GM18520 (cell line): Measurements from ENCODE around the gene PGPEP1.
"Not testable (repeated sequence)": the region's sequence is repeated elsewhere in the genome, so short reads cannot be mapped to it uniquely, and the experiment has no call there.

ENCODE experiments used
- ATAC-seq: cut with Tn5 transposase; IDR thresholded peaks from one replicate; pipeline ENCODE4 v1.9.1; 2021; ENCODE audit not compliant: unreplicated experiment

PGPEP1 gene

GRCh38 chr19:18389726-18390064 lies 49.3 kb downstream of the PGPEP1 start:
- ATAC-seq = no peak

DNA sequence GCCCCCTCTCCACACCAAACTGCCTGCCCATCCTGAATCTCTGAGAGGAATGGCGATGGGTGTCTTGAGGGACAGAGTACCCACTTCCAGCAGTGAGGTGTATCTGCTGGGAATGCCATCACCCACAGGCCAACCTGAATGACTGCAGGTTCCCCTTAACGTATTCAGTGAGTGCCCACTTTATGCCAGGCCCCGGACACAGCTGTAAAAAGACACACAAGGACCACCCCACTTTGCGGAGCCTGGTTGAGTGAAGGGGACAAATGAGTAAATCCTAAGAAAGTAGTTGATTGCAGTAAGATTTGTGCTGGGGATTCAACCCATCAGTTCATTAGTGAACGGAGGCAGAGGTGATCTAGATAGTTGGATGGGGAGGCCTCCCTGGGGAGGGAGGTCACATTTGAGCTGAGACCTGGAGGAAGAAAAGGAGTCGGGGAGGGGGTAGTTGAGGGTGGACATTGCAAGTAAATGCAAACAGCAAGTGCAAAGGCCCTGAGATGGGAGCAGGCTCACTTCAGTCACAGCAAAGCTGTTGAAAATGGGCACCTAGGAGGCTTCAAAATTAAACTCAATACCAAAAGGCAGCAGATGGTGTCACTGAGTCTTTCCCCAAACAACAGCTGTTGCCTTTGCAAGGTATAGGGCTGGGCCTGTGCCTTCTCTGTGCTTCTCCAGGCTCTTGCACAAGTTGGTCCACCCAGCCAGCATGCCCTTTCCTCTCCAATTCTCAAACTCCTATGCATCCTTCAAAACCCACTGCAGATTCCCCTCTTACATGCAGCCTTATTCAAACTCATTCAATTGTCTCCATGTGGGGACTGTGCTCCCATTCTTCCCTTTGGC lies 49.9 kb downstream of the PGPEP1 start:
- ATAC-seq = no peak

DNA sequence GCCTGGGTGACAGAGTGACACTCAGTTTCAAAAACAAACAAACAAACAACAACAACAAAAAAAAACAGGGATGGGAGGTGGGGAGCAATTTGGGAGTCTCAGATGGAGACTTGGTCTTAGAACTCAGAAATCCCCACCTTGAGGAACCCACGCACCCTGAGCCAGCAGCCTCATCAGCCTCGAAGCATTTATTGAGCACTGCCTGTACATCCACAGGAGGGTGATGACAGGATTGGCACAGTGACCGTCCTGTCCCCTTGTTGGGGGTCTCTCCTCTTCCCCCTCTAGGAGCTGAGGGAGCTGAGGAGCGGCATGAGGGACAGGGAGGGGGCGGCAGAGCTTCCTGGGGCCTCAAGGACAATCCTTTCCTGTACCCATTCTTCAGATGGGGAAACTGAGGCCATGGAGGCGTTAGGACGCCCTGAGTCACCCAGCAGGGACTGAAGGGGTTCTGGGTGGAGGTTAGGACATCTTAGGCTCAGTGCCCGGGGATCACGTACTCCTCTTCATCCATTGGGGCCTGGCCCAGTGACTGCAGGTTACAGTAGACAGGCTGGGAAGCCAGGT lies 51.2 kb downstream of the PGPEP1 start:
- ATAC-seq = no peak

DNA sequence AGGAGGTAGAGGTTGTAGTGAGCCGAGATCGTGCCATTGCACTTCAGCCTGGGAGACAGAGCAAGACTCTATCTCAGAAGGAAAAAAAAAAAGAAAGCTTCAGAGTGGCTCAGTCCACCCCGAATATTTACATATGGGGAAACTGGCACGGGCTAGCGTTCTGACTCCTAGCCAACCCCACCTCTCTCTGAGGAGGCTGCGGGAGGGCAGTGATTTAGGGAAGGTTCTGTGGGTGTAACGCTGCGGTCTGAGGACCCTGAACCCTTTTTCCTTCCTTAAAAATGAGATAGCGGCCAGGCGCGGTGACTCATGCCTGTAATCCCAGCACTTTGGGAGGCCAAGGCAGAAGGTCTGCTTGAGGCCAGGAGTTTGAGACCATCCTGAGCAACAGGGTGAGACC lies 52.0 kb downstream of the PGPEP1 start:
- ATAC-seq = no peak

DNA sequence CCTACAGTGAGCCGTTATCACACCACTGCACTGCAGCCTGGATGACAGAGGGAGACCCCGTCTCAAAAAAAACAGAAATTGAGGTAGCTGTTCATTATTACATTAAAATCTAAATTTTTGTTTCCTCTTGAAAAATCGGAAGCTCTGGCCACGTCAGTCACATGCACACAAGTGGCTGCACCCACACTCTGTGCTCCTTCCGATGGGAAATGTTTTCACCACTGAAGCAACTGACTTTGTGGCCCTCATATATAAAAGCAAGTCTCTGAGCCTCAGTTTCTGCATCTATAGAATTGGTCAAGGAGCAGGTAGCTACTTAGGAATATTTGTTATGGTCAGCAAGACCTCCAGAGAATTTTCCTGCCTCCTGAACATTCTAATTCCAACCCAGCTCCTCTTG lies 52.5 kb downstream of the PGPEP1 start:
- no peak for ATAC-seq

GRCh38 chr19:18393836-18394235 lies 53.4 kb downstream of the PGPEP1 start:
- ATAC-seq = no peak

GRCh38 chr19:18396471-18397241 lies 56.3 kb downstream of the PGPEP1 start:
- ATAC-seq = no peak

GRCh38 chr19:18397242-18398202 lies 57.1 kb downstream of the PGPEP1 start, which contains the start of gene LRRC25:
Gene LRRC25 (minus strand): TSS chr19:18397622. CDS start chr19:18396963, 659 bp downstream.
- no peak for ATAC-seq

- ATAC-seq = no peak
Observed at GRCh38 chr19:18399008-18399407, 58.6 kb downstream of the PGPEP1 start.

DNA sequence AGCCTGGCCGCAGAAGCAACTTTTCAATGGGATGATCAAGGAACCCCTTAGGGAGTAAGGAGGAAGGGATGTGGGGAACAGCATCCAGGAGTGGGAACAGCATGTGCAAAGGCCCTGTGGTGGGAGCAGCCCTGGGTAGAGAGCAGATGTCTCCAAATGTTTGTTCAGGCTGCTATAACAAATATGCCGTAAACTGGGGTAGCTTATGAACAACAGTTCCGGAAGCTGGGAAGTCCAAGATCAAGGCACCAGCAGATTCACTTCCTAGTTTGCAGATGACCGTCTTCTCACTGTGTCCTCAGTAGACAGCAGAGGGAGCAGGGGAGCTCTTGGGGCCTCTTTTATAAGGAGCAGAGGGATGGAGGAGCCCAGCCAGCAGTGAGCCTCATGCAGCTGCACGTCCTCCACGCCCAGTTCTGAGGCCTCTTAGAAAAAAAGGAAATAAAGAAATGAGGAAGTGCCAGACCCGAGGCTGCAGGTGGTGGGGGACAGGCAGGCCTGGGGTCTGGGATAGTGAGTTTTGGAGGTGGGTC lies 61.2 kb downstream of the PGPEP1 start:
- no peak for ATAC-seq

- not testable (repeated sequence) for ATAC-seq
Observed at GRCh38 chr19:18402455-18403248, 62.3 kb downstream of the PGPEP1 start.

- not testable (repeated sequence) for ATAC-seq
Observed at GRCh38 chr19:18405754-18406153, 65.4 kb downstream of the PGPEP1 start.

DNA sequence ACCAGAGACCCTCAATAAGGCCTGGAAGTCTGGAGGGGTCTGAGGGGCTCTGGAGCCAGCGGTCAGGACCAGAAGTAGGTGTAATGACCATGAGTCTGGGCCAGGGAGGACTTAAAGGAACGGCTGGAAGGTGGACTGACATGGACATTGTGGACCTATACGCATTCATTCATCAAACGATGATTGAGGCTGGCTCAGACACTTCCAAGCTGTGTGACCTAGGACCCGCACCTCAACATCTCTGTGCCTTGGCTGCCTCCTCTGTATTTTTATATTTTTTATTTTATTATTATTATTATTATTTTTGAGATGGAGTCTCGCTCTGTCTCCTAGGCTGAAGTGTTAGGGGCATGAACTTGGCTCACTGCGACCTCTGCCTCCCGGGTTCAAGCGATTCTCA lies 66.4 kb downstream of the PGPEP1 start:
- no peak for ATAC-seq

DNA sequence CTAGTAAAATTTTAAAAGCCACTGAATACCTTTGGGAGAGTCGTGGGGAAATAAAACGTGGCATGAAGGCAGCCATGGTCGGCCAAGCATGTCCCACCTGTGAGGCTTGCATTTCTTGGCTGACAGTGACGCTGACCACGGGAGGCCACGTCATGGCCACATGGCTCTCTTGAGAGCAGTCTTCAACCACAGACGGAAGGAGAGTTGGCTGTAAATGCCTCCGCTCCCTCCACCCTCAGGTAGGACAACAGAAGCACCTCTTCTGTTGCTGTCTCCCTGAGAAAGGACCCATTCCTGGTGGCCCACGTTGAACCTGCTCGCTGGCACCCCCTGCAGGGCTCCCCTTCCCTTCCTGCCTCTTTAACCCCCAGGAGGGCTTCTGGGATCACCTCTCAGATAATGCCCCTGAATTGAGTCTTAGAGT lies 67.7 kb downstream of the PGPEP1 start:
- peak; percentile 82 for ATAC-seq

DNA sequence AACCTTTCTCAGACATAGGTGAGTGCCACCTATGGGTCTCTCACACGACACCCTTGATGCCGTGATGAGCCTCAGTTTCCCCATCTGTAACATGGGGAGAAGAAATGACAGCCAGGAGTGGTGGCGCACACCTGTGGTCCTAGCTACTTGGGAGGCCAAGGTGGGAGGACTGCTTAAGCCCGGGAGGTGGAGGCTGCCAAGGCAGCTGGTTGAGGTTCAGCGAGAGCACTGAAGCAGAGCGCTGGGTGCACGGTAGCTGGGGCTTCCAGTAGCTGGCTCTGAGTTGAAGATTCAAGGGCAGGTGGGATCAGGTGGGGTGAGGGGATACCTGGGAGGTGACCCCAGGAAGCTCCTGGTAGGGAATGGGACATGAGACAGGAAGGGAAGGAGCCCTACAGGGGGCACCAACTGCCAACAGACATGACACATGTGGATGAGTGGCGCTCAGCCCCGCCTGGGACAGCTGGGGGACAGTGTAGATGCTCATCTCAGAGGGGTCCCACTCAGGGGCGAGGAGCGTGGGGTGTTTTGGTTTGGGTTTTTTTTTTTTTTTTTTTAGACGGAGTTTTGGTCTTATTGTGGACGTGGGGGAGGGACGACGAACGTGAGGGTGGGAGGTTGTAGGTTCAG lies 72.3 kb downstream of the PGPEP1 start:
- ATAC-seq = no peak

DNA sequence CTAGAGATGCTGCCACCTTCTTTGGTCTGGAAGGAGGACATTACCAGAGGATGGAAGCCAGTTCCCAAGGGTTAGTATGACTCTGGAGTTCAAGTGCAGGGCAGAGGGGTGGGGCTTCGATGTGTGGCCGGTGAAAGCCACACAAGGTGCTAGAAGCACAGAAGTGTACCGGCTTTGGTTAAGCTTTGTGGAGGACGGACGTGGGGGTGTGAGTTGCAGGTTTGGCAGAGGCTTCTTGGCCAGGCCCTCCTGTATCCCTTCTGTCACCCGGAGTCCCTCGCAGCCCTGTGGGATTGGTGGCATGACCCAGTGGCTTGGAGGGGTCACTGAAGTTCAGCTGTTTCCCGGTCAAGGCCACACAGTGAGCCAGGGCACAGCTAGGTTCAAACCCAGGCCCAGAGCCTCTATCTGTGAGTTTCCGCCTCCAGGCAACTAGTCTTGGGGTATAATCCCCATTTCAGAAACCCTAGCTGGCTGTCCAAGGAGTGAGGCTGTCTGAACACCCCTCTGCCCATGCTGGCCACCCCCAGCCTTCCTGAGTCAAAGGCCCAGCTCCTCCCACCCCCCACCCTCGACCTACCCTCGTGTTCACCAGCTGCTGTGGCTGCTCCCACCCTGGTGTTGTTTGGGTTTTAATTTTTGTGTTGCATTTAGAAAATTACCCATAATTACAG lies 74.2 kb downstream of the PGPEP1 start:
- no peak for ATAC-seq

- ATAC-seq = no peak
Observed at GRCh38 chr19:18415178-18415867, 74.9 kb downstream of the PGPEP1 start.

- ATAC-seq = no peak
Observed at GRCh38 chr19:18416778-18417249, 76.4 kb downstream of the PGPEP1 start.
